DOHH2 (cell line): Measurements from ENCODE around the gene STAG1.

ENCODE experiments used
- H3F3A ChIP-seq: fragments of 200-600 bp; sonication (generic), shearing (Covaris generic); 2 replicates; pipeline ENCODE4 v1.6.0; 2016; ENCODE audit warnings: antibody characterized with exemption, mild to moderate bottlenecking; ENCODE audit not compliant: control insufficient read depth, insufficient read depth
- H3K27ac ChIP-seq: fragments of 200-600 bp; sonication (generic); 2 replicates; pipeline ENCODE4 v1.5.1; 2014; ENCODE audit warnings: low read depth, mild to moderate bottlenecking, low read length, moderate library complexity
- H3K27me3 ChIP-seq: fragments of 200-600 bp; sonication (generic); 2 replicates; pipeline ENCODE4 v1.6.1; 2014; ENCODE audit warnings: mild to moderate bottlenecking, low read length, mixed read lengths; ENCODE audit not compliant: control insufficient read depth
- H3K36me3 ChIP-seq: fragments of 200-600 bp; sonication (generic); 2 replicates; pipeline ENCODE4 v1.6.1; 2014; ENCODE audit warnings: mild to moderate bottlenecking, low read length, moderate library complexity, mixed read lengths; ENCODE audit not compliant: control insufficient read depth
- H3K4me1 ChIP-seq: fragments of 200-600 bp; sonication (generic); 2 replicates; pipeline ENCODE4 v1.6.1; 2014; ENCODE audit warnings: mild to moderate bottlenecking, low read length, mixed read lengths; ENCODE audit not compliant: control insufficient read depth
- H3K4me2 ChIP-seq: fragments of 200-600 bp; sonication (generic); 2 replicates; pipeline ENCODE4 v1.6.0; 2014; ENCODE audit warnings: mild to moderate bottlenecking, low read length, moderate library complexity
- H3K4me3 ChIP-seq: fragments of 200-600 bp; sonication (generic); 2 replicates; pipeline ENCODE4 v1.5.1; 2014; ENCODE audit warnings: mild to moderate bottlenecking, low read length, mixed read lengths
- H3K79me2 ChIP-seq: fragments of 200-600 bp; sonication (generic); 2 replicates; pipeline ENCODE4 v1.6.1; 2014; ENCODE audit warnings: mild to moderate bottlenecking, low read length, mixed read lengths; ENCODE audit not compliant: control insufficient read depth
- H3K9me2 ChIP-seq: fragments of 200-600 bp; sonication (generic); replicated peaks from 2 replicates; pipeline ENCODE4 v1.6.1; 2014; ENCODE audit warnings: mild to moderate bottlenecking, low read length, mixed read lengths; ENCODE audit not compliant: control insufficient read depth
- H3K9me3 ChIP-seq: fragments of 200-600 bp; sonication (generic); 2 replicates; pipeline ENCODE4 v1.6.1; 2014; ENCODE audit warnings: antibody characterized with exemption, low read length, mixed read lengths; ENCODE audit not compliant: control insufficient read depth, insufficient read depth
- H4K20me1 ChIP-seq: fragments of 200-600 bp; sonication (generic); 2 replicates; pipeline ENCODE4 v1.6.0; 2014; ENCODE audit warnings: low read depth, mild to moderate bottlenecking, antibody characterized with exemption, low read length, moderate library complexity; ENCODE audit not compliant: control insufficient read depth, insufficient read depth
- EZH2phosphoT487 ChIP-seq: fragments of 200-600 bp; sonication (generic); IDR thresholded peaks from 2 replicates; pipeline ENCODE4 v1.6.1; 2017; ENCODE audit warnings: borderline replicate concordance, mild to moderate bottlenecking, antibody characterized with exemption, low read length, moderate library complexity, mixed read lengths
- TF ChIP-seq, protein P1 (sequence below): fragments of 200-600 bp; sonication (generic); IDR thresholded peaks from one replicate; pipeline ENCODE4 v1.5.1; 2014; ENCODE audit warnings: antibody characterized with exemption, mild to moderate bottlenecking, low read depth, low read length; ENCODE audit not compliant: poor library complexity, severe bottlenecking

The STAG1 gene

DNA sequence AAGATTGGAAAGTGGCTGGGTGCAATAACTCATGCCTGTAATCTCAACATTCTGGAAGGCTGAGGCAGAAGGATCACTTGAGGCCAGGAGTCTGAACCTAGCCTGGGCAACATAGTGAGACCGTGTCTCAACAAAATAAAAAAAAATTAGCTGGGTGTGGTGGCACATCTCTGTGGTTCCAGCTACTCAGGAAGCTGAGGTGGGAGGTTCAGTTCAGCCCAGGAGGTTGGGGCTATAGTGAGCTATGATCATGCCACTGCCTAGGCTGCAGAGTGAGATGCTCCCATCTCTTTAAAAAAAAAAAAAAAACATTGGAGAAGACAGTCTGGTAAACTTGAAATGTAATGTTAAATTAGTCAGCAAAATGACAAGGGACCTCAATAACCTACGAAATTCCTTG is 57.9 kb downstream of the STAG1 start:
- no peak for TF ChIP-seq EZH2phosphoT487
- TF ChIP-seq, protein P1, sequence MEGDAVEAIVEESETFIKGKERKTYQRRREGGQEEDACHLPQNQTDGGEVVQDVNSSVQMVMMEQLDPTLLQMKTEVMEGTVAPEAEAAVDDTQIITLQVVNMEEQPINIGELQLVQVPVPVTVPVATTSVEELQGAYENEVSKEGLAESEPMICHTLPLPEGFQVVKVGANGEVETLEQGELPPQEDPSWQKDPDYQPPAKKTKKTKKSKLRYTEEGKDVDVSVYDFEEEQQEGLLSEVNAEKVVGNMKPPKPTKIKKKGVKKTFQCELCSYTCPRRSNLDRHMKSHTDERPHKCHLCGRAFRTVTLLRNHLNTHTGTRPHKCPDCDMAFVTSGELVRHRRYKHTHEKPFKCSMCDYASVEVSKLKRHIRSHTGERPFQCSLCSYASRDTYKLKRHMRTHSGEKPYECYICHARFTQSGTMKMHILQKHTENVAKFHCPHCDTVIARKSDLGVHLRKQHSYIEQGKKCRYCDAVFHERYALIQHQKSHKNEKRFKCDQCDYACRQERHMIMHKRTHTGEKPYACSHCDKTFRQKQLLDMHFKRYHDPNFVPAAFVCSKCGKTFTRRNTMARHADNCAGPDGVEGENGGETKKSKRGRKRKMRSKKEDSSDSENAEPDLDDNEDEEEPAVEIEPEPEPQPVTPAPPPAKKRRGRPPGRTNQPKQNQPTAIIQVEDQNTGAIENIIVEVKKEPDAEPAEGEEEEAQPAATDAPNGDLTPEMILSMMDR, result no peak
- H3K27me3 ChIP-seq, result no peaks in the 10 kb centered on the region
- H3F3A ChIP-seq, result no peaks in the 10 kb centered on the region
- no peak overlapping the region for H3K4me3 ChIP-seq
- peaks cover 10% of the 10 kb centered on the region for H3K4me1 ChIP-seq
- no peaks in the 10 kb centered on the region for H3K9me2 ChIP-seq
- no peak overlapping the region for H3K27ac ChIP-seq
- peaks cover 26% of the 10 kb centered on the region for H3K9me3 ChIP-seq
- H4K20me1 ChIP-seq, result no peaks in the 10 kb centered on the region
- H3K79me2 ChIP-seq, result peaks cover 97% of the 10 kb centered on the region
- H3K4me2 ChIP-seq, result no peak overlapping the region
- H3K36me3 ChIP-seq, result peaks cover 24% of the 10 kb centered on the region

DNA sequence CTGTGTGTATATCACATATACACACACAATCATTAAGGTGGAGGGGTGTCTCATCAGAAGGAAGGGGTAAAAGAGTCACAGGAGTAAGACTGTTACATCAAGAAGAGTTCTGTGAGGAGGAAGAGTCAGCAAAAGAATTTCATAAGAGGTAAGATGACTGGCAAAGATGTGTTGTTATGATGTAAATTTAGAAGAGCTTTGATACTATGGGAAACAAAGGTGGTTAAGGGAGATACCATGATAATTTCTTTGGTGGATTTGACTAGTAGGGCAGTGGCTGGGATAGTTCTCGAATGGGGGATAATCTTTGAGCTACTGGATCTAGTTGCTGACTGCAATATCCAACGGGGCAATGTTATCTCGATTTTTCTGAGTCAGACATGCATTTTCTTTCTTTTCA is 61.6 kb downstream of the STAG1 start:
- TF ChIP-seq, protein P1, result no peak
- no peak for TF ChIP-seq EZH2phosphoT487
- Histone ChIP-seq H3K4me1 (no peaks in the 10 kb centered on the region), H3K4me3 (no peak overlapping the region), H3K36me3 (peaks cover 10% of the 10 kb centered on the region; the same call in 1 of the 2 replicates), H3K4me2 (no peak overlapping the region), H3K27ac (no peak overlapping the region), H3K9me2 (no peaks in the 10 kb centered on the region), H3K79me2 (peaks cover 96% of the 10 kb centered on the region), H4K20me1 (no peaks in the 10 kb centered on the region), H3F3A (no peaks in the 10 kb centered on the region), H3K9me3 (peaks cover 21% of the 10 kb centered on the region), H3K27me3 (no peaks in the 10 kb centered on the region)

DNA sequence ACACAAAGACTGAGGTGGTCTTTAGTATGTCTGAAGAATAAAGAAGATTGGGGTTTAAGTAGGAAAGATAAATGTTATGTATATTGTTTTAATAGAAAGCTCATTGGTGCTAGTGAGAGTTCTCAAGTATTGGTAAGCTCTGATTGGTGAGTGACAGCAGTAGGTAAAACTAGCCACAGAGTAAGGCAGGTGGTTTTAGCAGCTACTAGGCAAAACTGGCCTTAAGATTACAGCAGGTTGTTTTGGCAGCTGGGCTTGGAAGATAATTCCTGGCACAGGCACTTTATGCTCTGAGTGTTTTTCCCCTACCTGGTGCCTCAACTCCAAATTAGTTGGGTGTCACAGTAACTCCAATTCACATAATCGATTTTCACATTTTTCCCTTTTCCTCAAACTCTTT is 66.3 kb downstream of the STAG1 start:
- no peak overlapping the region for H3K27ac ChIP-seq
- H3K4me1 ChIP-seq, result 0 out of 2 replicates have a peak, but pooled peaks cover 3% of the 10 kb centered on the region
- peaks cover 98% of the 10 kb centered on the region for H3K79me2 ChIP-seq
- TF ChIP-seq, protein P1, result no peak
- no peak for TF ChIP-seq EZH2phosphoT487
- no peaks in the 10 kb centered on the region for H3K9me3 ChIP-seq
- H3K27me3 ChIP-seq, result no peaks in the 10 kb centered on the region
- no peaks in the 10 kb centered on the region for H3K9me2 ChIP-seq
- H3F3A ChIP-seq, result no peaks in the 10 kb centered on the region
- no peak overlapping the region for H3K4me3 ChIP-seq
- H3K36me3 ChIP-seq, result no peaks in the 10 kb centered on the region
- H3K4me2 ChIP-seq, result no peak overlapping the region
- H4K20me1 ChIP-seq, result peaks cover 4% of the 10 kb centered on the region; the same call in 1 of the 2 replicates
